ENCODE results near the gene FHAD1.
"Not testable (repeated sequence)": the region's sequence is repeated elsewhere in the genome, so short reads cannot be mapped to it uniquely, and the experiment has no call there.

The FHAD1 gene

DNA sequence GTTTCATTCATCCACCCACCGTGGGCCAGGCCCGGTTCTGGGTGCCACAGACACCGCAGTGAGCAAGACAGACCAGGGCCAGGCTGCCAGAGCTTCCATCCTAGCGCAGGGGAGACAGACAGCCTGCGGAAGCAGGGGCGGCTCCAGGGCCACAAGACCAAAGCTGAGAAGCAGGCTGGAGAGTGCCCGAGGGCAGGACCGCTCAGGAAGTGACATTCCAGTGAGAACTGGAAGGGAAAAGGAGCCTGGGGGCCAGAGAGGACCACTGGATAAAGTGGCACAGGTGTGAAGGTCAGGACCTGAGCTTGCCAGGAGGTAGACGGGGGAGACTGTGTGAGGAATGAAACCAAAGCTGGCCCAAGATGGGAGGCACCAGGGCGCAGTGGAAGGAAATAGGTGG, 103.1 kb downstream of the FHAD1 start:
- DNase-seq = no peak

DNA sequence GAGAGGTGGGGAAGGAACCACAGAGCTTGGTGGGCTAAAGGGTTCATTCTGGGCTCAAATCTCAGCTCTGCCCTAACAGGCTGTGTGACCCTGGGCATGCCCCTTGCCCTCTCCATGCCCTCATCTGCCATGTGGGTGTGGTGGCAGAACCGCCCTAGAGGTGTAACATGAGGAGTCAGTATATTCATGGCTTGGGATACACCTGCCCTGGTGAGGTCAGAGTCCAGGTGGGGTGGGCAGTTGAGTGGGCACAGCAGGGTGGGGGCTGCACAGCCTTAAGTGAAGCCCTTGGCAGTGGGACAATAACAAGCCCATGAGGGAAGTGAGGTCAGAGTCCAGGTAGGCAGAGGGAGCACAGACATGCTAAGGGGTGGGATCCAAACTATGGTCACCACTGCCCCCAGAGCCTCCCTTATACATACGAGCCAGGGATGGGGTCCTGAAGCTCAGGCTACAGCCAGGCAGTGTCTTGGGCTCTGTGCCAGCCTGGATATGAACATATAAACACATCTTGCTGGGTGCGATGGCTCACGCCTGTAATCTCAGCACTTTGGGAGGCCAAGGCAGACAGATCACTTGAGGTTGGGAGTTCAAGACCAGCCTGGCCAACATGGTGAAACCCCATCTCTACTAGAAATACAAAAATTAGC, 103.7 kb downstream of the FHAD1 start:
- DNase-seq = no peak

GRCh38 chr1:15351310-15351709, 104.3 kb downstream of the FHAD1 start:
- DNase-seq = no peak

DNA sequence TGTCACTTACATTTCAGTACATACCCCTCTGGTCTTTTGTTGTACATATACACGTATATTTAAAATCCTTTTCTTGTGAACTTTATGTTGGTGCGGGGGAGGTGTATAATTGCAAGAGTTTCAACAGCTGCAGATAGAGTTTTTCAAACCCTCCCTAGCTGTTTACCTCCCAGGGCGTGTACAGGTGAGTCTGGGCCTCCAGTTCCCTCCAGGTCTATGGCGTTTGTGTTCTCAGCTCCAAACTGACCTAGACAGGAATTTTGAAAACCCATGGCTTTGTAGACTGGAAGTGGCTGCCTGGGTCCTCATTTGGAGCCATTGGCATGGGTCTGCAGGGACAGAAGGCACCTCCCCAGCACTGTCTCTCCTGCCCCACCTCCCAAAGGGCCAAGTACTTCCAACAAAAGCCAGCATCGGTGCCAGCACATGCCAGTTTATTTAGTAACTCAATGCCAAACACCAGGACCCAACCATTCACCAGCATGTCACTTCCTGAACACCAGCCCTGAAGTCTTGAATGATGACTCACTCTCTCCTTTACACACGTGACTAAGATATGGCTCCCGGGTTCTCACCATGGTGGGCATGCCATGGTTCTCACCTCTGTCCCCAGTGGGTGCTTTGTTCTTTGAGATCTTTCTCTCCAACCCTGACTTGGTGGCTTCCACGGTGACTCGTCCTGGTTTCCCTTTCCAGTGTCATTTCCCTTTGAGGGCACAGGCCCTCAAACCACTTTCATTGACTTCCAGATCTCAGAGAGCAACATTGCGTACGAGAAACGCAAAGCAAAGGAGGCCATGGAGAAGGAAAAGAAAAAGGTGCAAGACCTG, 105.3 kb downstream of the FHAD1 start:
- DNase-seq = peak; percentile 99

DNA sequence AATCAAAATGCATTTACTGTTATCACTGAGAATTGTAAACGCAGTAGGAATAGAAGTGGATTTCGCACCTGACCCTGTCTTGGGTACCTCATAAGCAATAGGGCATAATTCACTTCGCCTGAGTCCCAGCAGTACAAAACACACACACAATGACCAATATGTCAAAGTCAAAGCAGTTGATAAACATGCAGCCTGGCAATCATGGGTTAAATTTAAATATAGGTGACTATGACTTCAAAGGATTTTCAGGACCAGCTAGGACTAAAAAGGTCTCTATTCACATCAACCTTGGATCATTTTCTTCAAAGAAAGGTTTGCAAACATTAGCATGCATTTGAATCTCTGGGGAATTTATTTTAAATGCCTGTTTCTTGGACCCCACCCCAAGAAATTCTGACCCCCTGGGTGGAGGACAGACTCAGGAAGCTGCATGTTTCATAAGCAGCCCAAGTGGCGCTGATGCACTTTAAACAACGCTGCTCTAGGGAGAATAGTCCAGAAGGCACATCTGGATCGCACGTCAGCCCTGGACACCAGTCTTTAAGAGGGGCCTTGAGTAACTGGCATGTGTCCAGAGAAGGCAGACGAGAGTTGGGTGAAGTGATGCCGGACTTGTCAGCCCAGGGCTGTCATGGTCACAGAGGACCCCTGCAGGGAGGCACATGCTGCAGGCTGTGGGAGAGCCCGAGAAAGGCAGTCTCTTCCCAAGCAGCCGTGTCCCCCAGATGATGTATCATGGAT, 107.0 kb downstream of the FHAD1 start:
- peak; percentile 93 for DNase-seq

DNA sequence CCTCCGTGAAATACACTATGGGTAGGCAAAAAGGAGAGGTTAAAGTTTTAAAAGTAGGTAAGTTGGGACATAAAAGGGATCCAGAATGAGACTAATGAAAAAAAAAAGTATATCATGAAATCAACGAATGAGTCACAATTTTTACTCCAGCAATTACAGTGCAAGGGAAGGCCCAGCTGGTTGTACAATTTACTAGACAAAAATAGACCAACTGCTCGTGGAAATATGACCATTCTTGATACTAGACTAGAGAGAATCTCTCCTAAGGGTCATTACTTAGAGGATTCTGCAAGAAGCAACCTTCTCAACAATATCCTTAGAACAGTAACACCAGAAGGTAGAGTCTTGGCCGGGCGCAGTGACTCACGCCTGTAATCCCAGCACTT, 107.5 kb downstream of the FHAD1 start:
- no peak for DNase-seq

GRCh38 chr1:15355968-15356625, 109.1 kb downstream of the FHAD1 start:
- DNase-seq = no peak

DNA sequence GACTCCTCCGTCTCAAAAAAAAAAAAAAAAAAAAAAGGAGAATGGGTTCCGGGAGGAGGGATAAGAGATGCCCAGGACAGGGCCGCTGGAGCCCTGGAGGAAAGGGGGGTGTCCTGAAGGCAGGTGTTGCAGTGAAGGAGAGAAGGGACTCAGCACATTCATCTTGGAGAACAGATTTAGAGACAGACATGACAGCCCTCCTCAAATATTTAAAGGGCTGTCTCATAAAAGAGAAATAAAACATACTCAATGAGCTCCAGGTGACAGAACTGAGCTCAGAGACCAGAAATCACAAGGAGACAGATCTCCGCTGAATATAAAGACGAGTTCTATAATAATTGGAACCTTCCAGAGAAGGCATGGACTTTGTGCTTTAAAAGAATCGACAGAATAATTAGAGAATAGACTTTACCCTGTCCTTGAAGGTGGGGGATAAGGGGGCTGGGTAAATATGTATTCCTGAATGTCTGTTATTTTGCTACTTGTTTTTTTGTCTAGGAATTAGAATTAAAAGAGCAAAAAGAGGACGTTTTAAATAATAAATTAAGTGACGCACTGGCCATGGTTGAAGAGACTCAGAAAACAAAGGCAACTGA, 110.7 kb downstream of the FHAD1 start:
- DNase-seq = no peak

DNA sequence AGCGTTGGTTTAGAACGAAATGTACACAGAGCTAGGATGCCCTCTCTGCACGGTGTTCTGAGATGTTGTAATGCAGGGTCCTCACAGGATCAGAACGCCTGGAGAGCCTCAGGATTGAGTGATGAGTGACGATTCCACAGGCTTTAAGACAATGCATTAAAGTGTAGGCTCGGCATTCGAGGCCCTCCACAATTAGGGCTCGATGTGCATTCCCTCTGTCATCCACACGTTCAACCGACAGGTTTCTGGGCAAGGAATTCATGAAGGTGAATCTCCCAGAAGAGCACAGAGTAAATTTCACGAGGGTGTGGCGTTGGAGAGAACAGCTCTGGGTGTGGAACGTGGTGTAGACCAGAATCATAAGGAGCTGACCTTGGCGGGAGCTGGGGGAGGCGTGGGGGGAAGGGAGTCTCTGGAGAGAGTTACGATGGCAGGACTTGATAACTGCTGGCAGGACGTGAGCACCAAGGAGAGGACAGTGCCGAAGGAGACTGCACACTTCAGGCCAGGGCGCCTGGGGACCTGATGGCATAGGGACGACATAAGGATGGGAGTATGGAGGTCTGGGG, 111.6 kb downstream of the FHAD1 start:
- no peak for DNase-seq

DNA sequence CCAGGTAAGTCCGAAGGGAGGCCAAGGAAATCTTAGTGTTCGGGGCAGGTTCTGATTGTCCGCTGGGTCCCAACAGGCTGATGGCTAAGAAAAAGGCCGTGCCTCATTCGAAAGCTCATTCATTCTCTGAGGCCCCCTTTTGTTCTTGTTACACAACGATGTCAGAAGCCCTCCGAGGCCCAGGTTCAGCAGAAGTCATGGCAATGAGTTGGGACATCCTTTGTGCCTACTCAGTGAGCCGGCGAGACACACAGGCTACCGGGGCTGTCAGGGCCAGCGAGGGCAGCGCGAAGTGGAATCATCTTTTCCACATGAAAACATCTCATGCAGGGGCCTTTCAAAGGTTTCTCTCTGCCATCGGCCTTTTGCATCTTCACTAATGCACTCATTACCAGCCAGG, 113.7 kb downstream of the FHAD1 start:
- DNase-seq = no peak

DNA sequence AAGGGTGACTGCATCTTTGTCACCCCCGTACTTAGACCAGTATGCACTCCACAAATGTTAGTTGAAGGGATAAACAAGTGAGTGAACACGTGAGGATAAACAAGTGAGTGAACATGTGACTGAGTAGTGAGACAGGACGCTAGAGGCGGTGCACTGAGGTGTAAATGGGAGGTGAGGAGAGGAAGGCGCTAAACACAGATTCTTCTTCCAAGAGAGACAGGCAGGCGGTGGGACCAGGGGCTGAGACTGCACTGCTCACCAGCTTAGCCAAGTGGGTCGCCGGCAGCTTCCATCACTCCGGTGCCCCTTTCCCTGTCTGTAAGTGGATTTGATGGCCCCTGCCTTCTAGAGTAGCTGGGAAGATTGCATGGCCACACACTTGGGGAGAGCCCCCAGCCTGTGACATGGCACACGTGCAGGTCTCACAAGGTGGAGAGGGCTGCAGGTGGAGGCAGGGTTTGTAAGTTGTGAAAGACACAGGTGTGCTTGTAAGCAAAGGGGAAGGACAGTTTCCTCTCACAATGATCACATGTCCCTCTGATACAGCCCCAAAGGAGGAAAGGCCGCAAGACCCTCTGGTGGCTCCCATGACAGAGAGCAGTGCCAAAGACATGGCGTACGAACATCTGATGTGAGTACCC, 115.2 kb downstream of the FHAD1 start:
- DNase-seq = no peak

- DNase-seq = no peak
Observed at GRCh38 chr1:15362737-15363128, 115.7 kb downstream of the FHAD1 start.

- DNase-seq = no peak
Observed at GRCh38 chr1:15364740-15365139, 117.7 kb downstream of the FHAD1 start.

- peak; percentile 45 for DNase-seq
Observed at GRCh38 chr1:15368888-15369287, 121.9 kb downstream of the FHAD1 start.

GRCh38 chr1:15370268-15370667, 123.2 kb downstream of the FHAD1 start:
- DNase-seq = no peak

- no peak for DNase-seq
Observed at GRCh38 chr1:15370781-15371520, 123.9 kb downstream of the FHAD1 start.

GRCh38 chr1:15371610-15372545, 124.9 kb downstream of the FHAD1 start:
- no peak for DNase-seq

DNA sequence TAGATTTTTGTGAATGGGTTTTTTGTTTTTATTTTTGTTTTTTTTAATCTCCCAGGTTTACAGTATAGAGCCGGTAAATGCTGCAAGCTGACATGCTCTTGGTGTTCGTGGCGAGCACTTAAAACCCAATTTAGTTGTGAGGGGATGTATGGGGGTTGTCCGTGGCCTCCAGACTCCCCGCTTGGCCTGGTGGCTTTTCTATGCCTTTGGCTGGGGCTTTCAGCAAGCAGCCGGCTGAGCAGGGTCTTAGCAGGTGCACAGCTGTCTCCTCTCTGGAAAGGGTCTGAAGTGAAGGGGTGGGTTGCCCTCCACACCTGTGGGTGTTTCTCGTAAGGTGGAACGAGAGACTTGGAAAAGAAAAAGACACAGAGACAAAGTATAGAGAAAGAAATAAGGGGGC, 131.7 kb downstream of the FHAD1 start:
- no peak for DNase-seq

DNA sequence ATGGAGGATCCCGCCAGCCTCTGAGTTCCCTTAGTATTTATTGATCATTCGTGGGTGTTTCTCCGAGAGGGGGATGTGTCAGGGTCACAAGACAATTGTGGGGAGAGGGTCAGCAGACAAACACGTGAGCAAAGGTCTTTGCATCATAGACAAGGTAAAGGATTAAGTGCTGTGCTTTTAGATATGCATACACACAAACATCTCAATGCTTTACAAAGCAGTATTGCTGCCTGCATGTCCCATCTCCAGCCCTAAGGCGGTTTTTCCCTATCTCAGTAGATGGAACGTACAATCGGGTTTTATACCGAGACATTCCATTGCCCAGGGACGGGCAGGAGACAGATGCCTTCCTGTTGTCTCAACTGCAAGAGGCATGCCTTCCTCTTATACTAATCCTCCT, 132.1 kb downstream of the FHAD1 start:
- DNase-seq = not testable (repeated sequence)
